HG03378 (cell line): Measurements from ENCODE around the gene MICU1.
A peak's percentile ranks its signal among the peaks of the same experiment; 100 is the strongest.
"Not testable (repeated sequence)": the region's sequence is repeated elsewhere in the genome, so short reads cannot be mapped to it uniquely, and the experiment has no call there.

Source experiments
- ATAC-seq: cut with Tn5 transposase; IDR thresholded peaks from one replicate; pipeline ENCODE4 v1.9.1; 2021; ENCODE audit warnings: mild to moderate bottlenecking, moderate library complexity; ENCODE audit not compliant: unreplicated experiment

MICU1 gene

GRCh38 chr10:72625608-72626443, at the start of gene MICU1:
TSS of gene MICU1 (minus strand) at chr10:72626079. CDS start at chr10:72566793, 59,286 bp downstream.
- ATAC-seq = peak; percentile 89

GRCh38 chr10:72674174-72674573, 48.3 kb upstream of the MICU1 start:
- ATAC-seq = not testable (repeated sequence)

GRCh38 chr10:72673280-72673679, 47.4 kb upstream of the MICU1 start:
- ATAC-seq = no peak

GRCh38 chr10:72667207-72667864, 41.5 kb upstream of the MICU1 start:
- ATAC-seq = no peak

- no peak for ATAC-seq
These were observed 40.0 kb upstream of the MICU1 start for GRCh38 chr10:72665925-72666324.

- ATAC-seq = no peak
These were observed 38.1 kb upstream of the MICU1 start for GRCh38 chr10:72663971-72664370.

GRCh38 chr10:72661431-72661830, 35.6 kb upstream of the MICU1 start:
- ATAC-seq = no peak

GRCh38 chr10:72660220-72660619, 34.3 kb upstream of the MICU1 start:
- ATAC-seq = no peak

- ATAC-seq = no peak
These were observed 33.8 kb upstream of the MICU1 start for GRCh38 chr10:72659694-72660093.

GRCh38 chr10:72658696-72659400, 33.0 kb upstream of the MICU1 start:
- ATAC-seq = no peak

- no peak for ATAC-seq
These were observed 28.8 kb upstream of the MICU1 start for GRCh38 chr10:72654720-72655119.

- ATAC-seq = no peak
These were observed 27.7 kb upstream of the MICU1 start for GRCh38 chr10:72653383-72654096.

GRCh38 chr10:72649291-72649690, 23.4 kb upstream of the MICU1 start:
- ATAC-seq = no peak

GRCh38 chr10:72648301-72648700, 22.4 kb upstream of the MICU1 start:
- ATAC-seq = no peak

GRCh38 chr10:72646971-72647370, 21.1 kb upstream of the MICU1 start:
- not testable (repeated sequence) for ATAC-seq

- no peak for ATAC-seq
These were observed 19.5 kb upstream of the MICU1 start for GRCh38 chr10:72645263-72645858.

- ATAC-seq = no peak
These were observed 16.4 kb upstream of the MICU1 start for GRCh38 chr10:72642318-72642717.

GRCh38 chr10:72639441-72639873, 13.6 kb upstream of the MICU1 start:
- no peak for ATAC-seq

GRCh38 chr10:72638586-72639440, 12.9 kb upstream of the MICU1 start:
- ATAC-seq = no peak
